CD4-positive, alpha-beta T cell treated with Interferon gamma for 1 hour (primary cell): ENCODE measurements around the gene OR5K4.
"Not testable (repeated sequence)": the region's sequence is repeated elsewhere in the genome, so short reads cannot be mapped to it uniquely, and the experiment has no call there.

Experiments
- DNase-seq: peaks from one replicate; pipeline ENCODE4 v3.0.0-alpha.2; 2020

Gene OR5K4

DNA sequence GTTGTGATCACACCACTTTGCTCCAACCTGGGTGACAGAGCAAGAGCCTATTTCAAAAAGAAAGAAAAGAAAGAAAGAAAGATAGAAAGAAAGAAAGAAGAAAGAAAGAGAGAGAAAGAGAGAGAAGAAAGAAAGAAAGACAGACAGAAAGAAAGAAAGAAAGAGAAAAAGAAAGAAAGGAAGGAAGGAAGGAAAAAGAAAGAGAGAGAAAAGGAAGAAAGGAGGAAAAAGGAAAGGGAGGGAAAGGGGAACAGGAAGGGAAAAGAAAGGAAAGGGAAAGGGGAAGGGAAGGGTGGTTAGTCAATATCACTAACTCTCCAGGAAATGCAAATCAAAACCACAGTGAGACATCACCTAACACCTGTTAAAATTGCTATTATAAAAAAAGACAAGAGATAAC is 18.2 kb downstream of the OR5K4 start:
- DNase-seq = no peak

DNA sequence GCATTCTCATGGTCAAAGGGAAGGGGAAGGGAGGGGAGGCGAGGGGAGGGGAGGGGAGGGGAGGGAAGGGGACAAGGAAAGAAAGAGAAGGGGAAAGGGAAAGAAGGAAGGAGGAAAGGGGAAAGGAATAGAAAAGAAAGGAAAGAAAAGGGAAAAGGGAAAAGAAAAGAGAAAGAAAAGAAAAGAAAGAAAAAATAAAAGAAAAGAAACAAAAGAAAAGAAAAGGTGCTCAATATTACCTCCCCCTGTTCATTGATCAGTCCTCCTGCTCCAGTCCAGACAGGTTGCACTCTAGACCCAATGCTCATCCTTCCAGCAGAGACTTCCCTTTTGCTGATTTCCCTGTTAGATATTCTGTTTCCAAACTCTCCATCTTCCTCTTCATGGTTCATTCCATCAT is 18.8 kb downstream of the OR5K4 start:
- no peak for DNase-seq

DNA sequence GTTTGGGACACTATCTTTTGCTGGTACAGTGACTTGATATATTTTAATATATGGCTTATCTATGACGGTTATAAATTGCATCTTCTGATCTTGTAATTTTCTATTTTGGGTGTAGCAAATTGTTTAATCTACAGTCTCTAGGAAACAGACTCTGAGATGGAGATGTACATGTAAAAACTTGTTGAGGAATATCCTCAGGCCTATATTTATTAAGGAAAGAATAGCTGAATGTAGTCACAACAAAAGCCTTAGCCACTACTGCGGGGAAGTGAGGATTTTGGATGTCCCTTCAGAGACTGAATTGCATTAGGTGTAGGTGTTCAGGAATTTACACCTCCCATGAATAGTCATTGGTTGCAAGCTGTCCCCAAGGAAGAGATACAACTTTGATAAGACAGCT is 23.0 kb downstream of the OR5K4 start:
- no peak for DNase-seq

DNA sequence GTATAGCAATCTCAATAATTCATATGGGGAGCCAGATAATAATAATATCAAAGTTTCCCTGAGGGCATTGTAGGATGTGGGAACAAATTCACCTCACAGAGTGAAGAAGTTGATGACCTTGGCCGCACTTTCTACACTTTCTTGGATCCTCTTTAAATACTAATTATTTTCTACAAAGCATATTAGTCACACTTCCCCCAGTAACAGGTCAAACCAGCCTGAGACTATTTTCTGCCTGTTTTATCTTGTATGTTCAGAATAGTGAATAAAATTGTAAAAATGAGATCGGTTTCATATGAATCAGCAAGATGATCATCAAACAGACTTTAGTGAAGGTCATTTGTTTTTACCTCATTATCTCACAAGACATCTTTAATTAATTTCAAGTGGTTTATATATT is 34.5 kb downstream of the OR5K4 start:
- no peak for DNase-seq

DNA sequence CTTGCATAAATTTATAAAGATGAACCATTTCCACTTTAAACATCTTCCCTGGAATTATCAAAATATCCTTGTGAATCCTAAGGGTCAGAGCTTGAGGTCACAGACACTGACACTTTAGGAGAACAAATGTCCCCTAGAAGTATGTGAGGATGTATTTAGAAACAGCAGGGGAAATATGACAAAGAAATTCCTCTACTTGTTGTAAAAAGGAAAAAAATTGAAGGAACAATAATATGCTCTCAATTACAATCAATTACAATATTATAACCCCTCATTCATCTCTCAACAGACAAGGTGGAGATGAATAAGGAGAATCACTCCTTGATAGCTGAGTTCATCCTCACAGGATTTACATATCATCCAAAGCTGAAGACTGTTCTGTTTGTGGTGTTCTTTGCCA is 36.7 kb downstream of the OR5K4 start, which contains the start of gene OR5K3:
Gene OR5K3, plus strand, starts transcription at position 301 of the 400 bp plus-strand sequence. Its CDS starts 0 bp downstream, at position 301.
- no peak for DNase-seq

DNA sequence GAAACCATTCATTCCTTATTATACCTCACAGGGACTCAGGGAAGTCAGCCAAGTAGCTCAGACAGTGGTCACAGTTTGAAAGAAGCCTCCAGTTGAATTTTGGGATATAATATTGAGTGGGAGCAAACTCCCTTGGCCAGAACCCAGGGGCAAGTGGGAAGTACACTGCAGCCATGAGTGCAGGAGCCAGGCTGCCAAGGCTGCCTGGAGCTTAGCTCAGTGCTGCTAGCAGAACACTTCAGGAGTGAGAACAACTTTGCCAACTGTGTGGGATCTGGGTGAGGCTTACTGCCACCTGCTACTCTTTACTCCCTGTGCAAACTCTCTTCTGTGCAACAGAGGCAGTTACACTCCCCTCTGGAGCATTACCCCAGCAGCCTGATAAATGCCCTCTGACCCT is 41.4 kb downstream of the OR5K4 start:
- no peak for DNase-seq

DNA sequence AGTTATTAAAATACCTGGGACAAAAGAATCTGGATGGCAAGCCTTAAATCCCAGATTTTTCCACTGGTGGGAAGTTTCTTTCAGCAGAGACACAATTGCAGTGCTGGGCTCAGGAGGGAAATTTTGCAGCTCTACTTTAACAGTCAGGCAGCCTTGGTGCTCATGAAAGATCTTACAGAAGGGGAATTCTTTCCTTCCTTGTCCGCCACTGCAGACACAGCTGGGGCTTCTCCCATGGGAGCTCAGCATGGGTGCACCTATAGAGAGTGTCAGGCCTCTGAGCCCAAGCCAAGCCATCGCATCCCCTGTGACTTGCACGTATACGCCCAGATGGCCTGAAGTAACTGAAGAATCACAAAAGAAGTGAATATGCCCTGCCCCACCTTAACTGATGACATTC is 42.8 kb downstream of the OR5K4 start:
- not testable (repeated sequence) for DNase-seq

DNA sequence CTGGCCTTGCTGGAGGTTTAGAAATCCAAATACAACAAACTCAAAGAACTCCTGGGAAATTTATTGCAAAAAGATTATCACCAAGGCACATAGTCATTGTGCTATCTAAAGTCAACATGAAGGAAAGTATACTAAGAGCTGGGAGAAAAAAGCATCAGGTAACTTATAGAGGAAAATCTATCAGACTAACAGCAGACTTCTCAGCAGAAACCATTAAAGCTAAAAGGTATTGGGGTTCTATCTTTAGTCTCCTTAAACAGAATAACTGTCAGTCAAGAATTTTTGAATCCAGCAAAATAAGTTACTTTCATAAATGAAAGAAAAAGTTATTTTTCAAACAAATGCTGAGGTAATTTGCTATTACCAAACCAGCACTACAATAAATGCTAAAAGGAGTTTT is 44.9 kb downstream of the OR5K4 start:
- no peak for DNase-seq

DNA sequence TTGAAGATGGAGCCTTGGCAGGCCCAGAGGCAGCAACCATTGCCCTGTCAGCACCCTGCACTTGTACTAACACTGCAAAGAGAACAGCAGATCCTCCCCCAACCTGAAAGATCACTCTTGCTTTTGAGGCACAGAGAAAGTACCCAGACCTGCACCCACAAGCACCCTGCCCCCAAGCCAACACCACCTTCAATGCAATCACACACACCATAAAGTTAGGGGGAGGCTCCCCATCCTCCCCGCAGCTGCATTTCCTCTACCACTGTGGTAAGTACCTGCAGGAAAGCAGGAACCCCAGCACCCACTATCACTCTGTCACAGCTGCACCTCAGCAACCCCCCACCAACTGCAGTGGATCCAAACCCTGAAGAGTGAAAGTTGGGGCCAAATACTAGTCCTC is 48.9 kb downstream of the OR5K4 start:
- no peak for DNase-seq

DNA sequence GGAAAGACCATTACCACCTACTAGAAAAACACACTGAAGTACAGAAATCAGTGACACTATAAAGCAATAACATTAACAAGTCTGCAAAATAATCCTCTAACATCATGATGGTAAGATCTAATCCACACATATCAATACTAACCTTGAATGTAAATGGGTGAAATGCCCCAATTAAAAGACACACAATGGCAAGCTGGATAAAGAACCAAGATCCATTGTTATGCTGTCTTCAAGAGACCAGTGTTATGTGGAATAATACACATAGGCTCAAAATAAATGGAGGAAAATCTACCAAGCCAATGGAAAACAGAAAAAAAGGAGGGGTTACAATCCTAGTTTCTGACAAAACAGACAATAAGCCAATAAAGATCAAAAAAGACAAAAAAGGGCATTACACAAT is 50.4 kb downstream of the OR5K4 start:
- no peak for DNase-seq
